ENCODE measurements around the gene CZIB. TPM values are rescaled to one million over a fixed set of nuclear protein-coding genes. Genes with fewer than 3 reads are reported as not detected.

The CZIB gene
- total and polyA plus RNA-seq, 2 of the 13 experiments (the other 11 are each of a cell fraction or from before 2014, with no cell fraction given) = 49.2 to 67.0 TPM

GRCh38 chr1:53206735-53207379, 13.6 kb downstream of the CZIB start:
- Histone ChIP-seq H3K4me2 (ENCODE audit: low read depth, low read length) (no peak overlapping the region), H2AFZ (ENCODE audit: low read length) (no peak overlapping the region), H3K9ac (ENCODE audit: insufficient read depth, low read depth, low read length) (no peak overlapping the region), H3K27me3 (ENCODE audit: control insufficient read depth in 1 of 2, insufficient read depth in 2 of 2, low read length in 2 of 2) (no peaks in the 10 kb centered on the region), H3K27ac (ENCODE audit: extremely low read length, insufficient read depth, low read length) (no peak overlapping the region), H3K4me3 (replicated peaks in 1 of 3; ENCODE audit: insufficient read depth in 1 of 3, low read depth in 2 of 3, low read length in 3 of 3) (no peak overlapping the region), H3K79me2 (ENCODE audit: insufficient read depth, low read length) (no peaks in the 10 kb centered on the region), H3K4me1 (ENCODE audit: insufficient read depth, low read length) (no peaks in the 10 kb centered on the region), H4K20me1 (ENCODE audit: insufficient read depth, low read length) (no peaks in the 10 kb centered on the region), H3K9me3 (ENCODE audit: low read length) (peaks cover 19% of the 10 kb centered on the region; the same call in 1 of the 2 replicates), H3K36me3 (replicated peaks in 1 of 2; ENCODE audit: control insufficient read depth in 1 of 2, insufficient read depth in 2 of 2, low read length in 2 of 2) (peaks cover 23 to 70% of the 10 kb centered on the region in 2 experiments)
- WGBS (ENCODE audit: low lambda C conversion rate) = 94% methylated on average over 1 of the region's 1 CpG
- in situ Hi-C loops (cut with HindIII; ENCODE audit: extremely low pct_ligation_motif_present, low pct_unique_long_range_greater_than_20kb) (no loop called here), intact Hi-C loops (cut with micrococcal nuclease; ENCODE audit: unreplicated experiment) (no loop called here)
- FAIRE-seq (no peak), DNase-seq (ENCODE audit: low spot score) (no peak), ATAC-seq (no peak)
- no TSS peak for BruUV-seq (replicated peaks)
- ChIA-PET POLR2A (no interaction called here), CTCF (ENCODE audit: low intra/inter-chr PET ratio, low total read pairs) (no interaction called here)
- no peak for TF ChIP-seq ZNF841 (CRISPR knock-in tag; IDR thresholded peaks at IDR 0.05; ENCODE audit: borderline replicate concordance)
- TF ChIP-seq ZFAT (CRISPR knock-in tag; conservative IDR thresholded peaks at IDR 0.05) = no peak
- TF ChIP-seq FOXP4 (CRISPR knock-in tag; IDR thresholded peaks at IDR 0.05) = no peak
- no peak for TF ChIP-seq MEIS2 (CRISPR knock-in tag; IDR thresholded peaks at IDR 0.05)
- TF ChIP-seq YEATS4 (CRISPR knock-in tag; IDR thresholded peaks at IDR 0.05; ENCODE audit: borderline replicate concordance) = no peak
- no peak for TF ChIP-seq PAX8 (CRISPR knock-in tag; IDR thresholded peaks at IDR 0.05; ENCODE audit: borderline replicate concordance)
- no peak for TF ChIP-seq THAP8 (CRISPR knock-in tag; IDR thresholded peaks at IDR 0.05; ENCODE audit: borderline replicate concordance)
- TF ChIP-seq ZNF350 (CRISPR knock-in tag; IDR thresholded peaks at IDR 0.05; ENCODE audit: borderline replicate concordance, low read depth) = no peak
- TF ChIP-seq TOPORS (CRISPR knock-in tag; IDR thresholded peaks at IDR 0.05) = no peak
- no peak for TF ChIP-seq ZNF883 (CRISPR knock-in tag; IDR thresholded peaks at IDR 0.05; ENCODE audit: not compliant biosample characterization)
- TF ChIP-seq NFKBIZ (CRISPR knock-in tag; IDR thresholded peaks at IDR 0.05) = no peak
- TF ChIP-seq HNRNPL (IDR thresholded peaks at IDR 0.05; ENCODE audit: low read depth, low read length) = no peak
- TF ChIP-seq RFX3 (CRISPR knock-in tag; IDR thresholded peaks at IDR 0.05) = no peak
- TF ChIP-seq HIVEP1 (CRISPR knock-in tag; IDR thresholded peaks at IDR 0.05) = no peak
- TF ChIP-seq SOX13 (IDR thresholded peaks at IDR 0.05) = no peak
- no peak for TF ChIP-seq SOX13 (CRISPR knock-in tag; conservative IDR thresholded peaks at IDR 0.05 in 1 of 2, IDR thresholded peaks at IDR 0.05 in 1 of 2)
- no peak for TF ChIP-seq NFIB (CRISPR knock-in tag; IDR thresholded peaks at IDR 0.05; ENCODE audit: borderline replicate concordance)
- no peak for TF ChIP-seq U2AF1 (optimal IDR thresholded peaks at IDR 0.05; ENCODE audit: low read depth, low read length)
- TF ChIP-seq ATAD3A (CRISPR knock-in tag; IDR thresholded peaks at IDR 0.05) = no peak

All from HepG2 (cell line).